Body of pancreas (tissue), 4 donors: ENCODE data around the gene RRP15.

Experiments
- POLR2A ChIP-seq, 3 donors: fragments of 450-650 bp; IDR thresholded peaks; one replicate each; pipeline ENCODE4 v1.6.1; 2016; ENCODE audit warnings: antibody characterized with exemption in 3 of 3, mild to moderate bottlenecking in 2 of 3
- TF ChIP-seq, protein P1 (sequence below), 7 experiments: fragments of 450-650 bp in 4 of 7; fragments of 200-600 bp in 3 of 7; sonication (generic) in 3 of 7; IDR thresholded peaks; one replicate each; pipeline ENCODE4 v1.5.1; 2016 to 2019; ENCODE audit warnings: antibody characterized with exemption in 7 of 7

GRCh38 chr1:218250492-218250891 is 34.6 kb upstream of the RRP15 start:
- TF ChIP-seq, protein P1, sequence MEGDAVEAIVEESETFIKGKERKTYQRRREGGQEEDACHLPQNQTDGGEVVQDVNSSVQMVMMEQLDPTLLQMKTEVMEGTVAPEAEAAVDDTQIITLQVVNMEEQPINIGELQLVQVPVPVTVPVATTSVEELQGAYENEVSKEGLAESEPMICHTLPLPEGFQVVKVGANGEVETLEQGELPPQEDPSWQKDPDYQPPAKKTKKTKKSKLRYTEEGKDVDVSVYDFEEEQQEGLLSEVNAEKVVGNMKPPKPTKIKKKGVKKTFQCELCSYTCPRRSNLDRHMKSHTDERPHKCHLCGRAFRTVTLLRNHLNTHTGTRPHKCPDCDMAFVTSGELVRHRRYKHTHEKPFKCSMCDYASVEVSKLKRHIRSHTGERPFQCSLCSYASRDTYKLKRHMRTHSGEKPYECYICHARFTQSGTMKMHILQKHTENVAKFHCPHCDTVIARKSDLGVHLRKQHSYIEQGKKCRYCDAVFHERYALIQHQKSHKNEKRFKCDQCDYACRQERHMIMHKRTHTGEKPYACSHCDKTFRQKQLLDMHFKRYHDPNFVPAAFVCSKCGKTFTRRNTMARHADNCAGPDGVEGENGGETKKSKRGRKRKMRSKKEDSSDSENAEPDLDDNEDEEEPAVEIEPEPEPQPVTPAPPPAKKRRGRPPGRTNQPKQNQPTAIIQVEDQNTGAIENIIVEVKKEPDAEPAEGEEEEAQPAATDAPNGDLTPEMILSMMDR (IDR thresholded peaks at IDR 0.05), result no peak
- TF ChIP-seq POLR2A (IDR thresholded peaks at IDR 0.05), result no peak
